ENCODE measurements around the gene NHSL1.

DNA sequence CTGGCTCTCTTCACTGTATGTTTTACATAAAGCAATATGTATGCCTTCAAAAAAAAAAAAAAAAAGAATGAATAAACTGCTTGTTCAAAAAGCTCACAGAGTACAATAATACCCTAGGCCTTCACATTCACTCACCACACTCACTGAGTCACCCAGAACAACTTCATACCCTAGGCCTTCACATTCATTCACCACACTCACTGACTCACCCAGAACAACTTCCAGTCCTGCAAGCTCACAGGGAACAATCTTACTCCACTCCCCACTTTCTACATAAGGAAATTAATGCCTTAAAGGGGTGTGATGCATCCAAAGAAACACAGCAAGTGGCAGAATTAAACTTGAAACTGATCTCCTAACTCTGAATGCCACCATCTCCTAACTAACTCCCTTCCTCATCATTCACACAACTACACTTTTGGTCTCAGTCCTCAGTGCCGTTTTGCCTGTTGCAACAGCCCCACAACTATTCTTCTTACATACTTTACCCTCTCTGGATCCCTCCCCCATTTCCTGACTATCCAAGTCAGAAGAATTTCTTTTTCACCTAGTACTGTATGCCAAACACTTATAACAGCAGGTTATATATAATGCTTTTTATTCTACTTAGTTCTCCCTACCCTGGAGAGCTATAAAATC lies 34.2 kb downstream of the NHSL1 start:
- TF ChIP-seq CTCF (IDR thresholded peaks at IDR 0.05) = no peak
- TF ChIP-seq POLR2A (IDR thresholded peaks at IDR 0.05) = no peak

Data from ovary (tissue), 3 donors.